Keratinocyte (primary cell): ENCODE results near the gene KLF1. TPM values are rescaled to one million over a fixed set of nuclear protein-coding genes. Genes with fewer than 3 reads are reported as not detected.

Experiments
- DNase-seq: peaks from one replicate; pipeline ENCODE4 v3.0.0-alpha.2; 2011; ENCODE audit warnings: low read depth, missing footprints, low spot score
- FAIRE-seq: peaks from 2 replicates; lab custom pipeline; 2011; peaks lifted over from hg19 to GRCh38; lab: Jason Lieb, UNC
- H2AFZ ChIP-seq: 2 replicates; pipeline ENCODE4 v1.6.0; 2012; ENCODE audit warnings: low read length, control low read depth, inconsistent platforms; ENCODE audit not compliant: control insufficient read depth
- H3K27ac ChIP-seq: 2 replicates; pipeline ENCODE4 v1.5.1; 2011; ENCODE audit warnings: low read length; ENCODE audit not compliant: control insufficient read depth, insufficient read depth
- H3K27me3 ChIP-seq: 3 replicates; pipeline ENCODE4 v1.6.0; 2011; ENCODE audit warnings: low read length; ENCODE audit not compliant: control insufficient read depth, insufficient read depth; ENCODE audit errors: extremely low read depth
- H3K36me3 ChIP-seq, 2 experiments: 2 replicates in 1 of 2; 3 replicates in 1 of 2; pipeline ENCODE4 v1.5.1; 2011; ENCODE audit warnings: low read length in 2 of 2, mild to moderate bottlenecking in 1 of 2; ENCODE audit not compliant: control insufficient read depth in 2 of 2, insufficient read depth in 2 of 2; ENCODE audit errors: extremely low read depth in 1 of 2
- H3K4me1 ChIP-seq: 3 replicates; pipeline ENCODE4 v1.5.1; 2011; ENCODE audit warnings: low read length; ENCODE audit not compliant: control insufficient read depth, insufficient read depth; ENCODE audit errors: extremely low read depth
- H3K4me2 ChIP-seq: 3 replicates; pipeline ENCODE4 v1.6.0; 2011; ENCODE audit warnings: low read depth, low read length; ENCODE audit not compliant: control insufficient read depth, insufficient read depth; ENCODE audit errors: extremely low read depth
- H3K4me3 ChIP-seq, 3 experiments: fragments of 200-600 bp in 1 of 3; sonication (generic) in 1 of 3; 2 replicates in 2 of 3; 3 replicates in 1 of 3; pipeline ENCODE4 v1.5.1; 2011 to 2016; ENCODE audit warnings: low read length in 3 of 3, mild to moderate bottlenecking in 3 of 3, control low read depth in 2 of 3, inconsistent platforms in 1 of 3, low read depth in 1 of 3, mixed read lengths in 1 of 3, mixed run types in 1 of 3, moderate library complexity in 1 of 3; ENCODE audit not compliant: control insufficient read depth in 2 of 3, insufficient read depth in 2 of 3; ENCODE audit errors: extremely low read depth in 1 of 3
- H3K79me2 ChIP-seq: 2 replicates; pipeline ENCODE4 v1.6.0; 2012; ENCODE audit warnings: low read length; ENCODE audit not compliant: control insufficient read depth, insufficient read depth
- H3K9ac ChIP-seq: 3 replicates; pipeline ENCODE4 v1.6.0; 2011; ENCODE audit warnings: low read length; ENCODE audit not compliant: control insufficient read depth, insufficient read depth; ENCODE audit errors: extremely low read depth
- H3K9me1 ChIP-seq: 3 replicates; pipeline ENCODE4 v1.6.0; 2011; ENCODE audit warnings: low read length; ENCODE audit not compliant: control insufficient read depth, insufficient read depth; ENCODE audit errors: extremely low read depth
- H3K9me3 ChIP-seq: 2 replicates; pipeline ENCODE4 v1.5.1; 2012; ENCODE audit warnings: low read depth, low read length; ENCODE audit not compliant: control insufficient read depth
- H4K20me1 ChIP-seq: 3 replicates; pipeline ENCODE4 v1.6.0; 2011; ENCODE audit warnings: low read length; ENCODE audit not compliant: control insufficient read depth, insufficient read depth; ENCODE audit errors: extremely low read depth
- EZH2 ChIP-seq: IDR thresholded peaks from one replicate; pipeline ENCODE4 v1.6.1; 2012; ENCODE audit warnings: inconsistent platforms, mild to moderate bottlenecking, low read length, moderate library complexity
- dilution Hi-C: fragments of 300-500 bp; cut with MboI; formaldehyde crosslinking; loops from one replicate; pipeline ENCODE4 v1.7.0; 2020; ENCODE audit warnings: low sequenced_read_pairs; ENCODE audit not compliant: extremely low pct_ligation_motif_present
- polyA plus RNA-seq, 5 experiments: library from polyadenylated mRNA; depleted of rRNA in 3 of 5; stranded (reverse) in 3 of 5; stranded (forward) in 1 of 5; unstranded in 1 of 5; fragments of >200 nt; gene quantifications; 1 replicate in 1 of 5; 2 replicates in 3 of 5; 3 replicates in 1 of 5; pipeline versions ENCODE4 v1.2.1 to v1.2.3, GENCODE V29; 2011 to 2012; ENCODE audit warnings: missing spikeins in 2 of 5, low read depth in 1 of 5, low replicate concordance in 1 of 5
- TF ChIP-seq, protein P1 (sequence below), 3 experiments: IDR thresholded peaks in 1 of 3; conservative IDR thresholded peaks in 1 of 3; optimal IDR thresholded peaks in 1 of 3; 2 replicates in 2 of 3; 3 replicates in 1 of 3; pipeline versions ENCODE3 to v1.5.1; 2011; ENCODE audit warnings: low read length in 3 of 3, mild to moderate bottlenecking in 3 of 3, moderate library complexity in 2 of 3, control low read depth in 1 of 3, inconsistent platforms in 1 of 3; ENCODE audit not compliant: insufficient read depth in 2 of 3; ENCODE audit errors: extremely low read depth in 1 of 3

The KLF1 gene
- polyA plus RNA-seq, 1 donor (not counting 4 experiments of a cell fraction or from before 2014, with no cell fraction given), result not detected

DNA sequence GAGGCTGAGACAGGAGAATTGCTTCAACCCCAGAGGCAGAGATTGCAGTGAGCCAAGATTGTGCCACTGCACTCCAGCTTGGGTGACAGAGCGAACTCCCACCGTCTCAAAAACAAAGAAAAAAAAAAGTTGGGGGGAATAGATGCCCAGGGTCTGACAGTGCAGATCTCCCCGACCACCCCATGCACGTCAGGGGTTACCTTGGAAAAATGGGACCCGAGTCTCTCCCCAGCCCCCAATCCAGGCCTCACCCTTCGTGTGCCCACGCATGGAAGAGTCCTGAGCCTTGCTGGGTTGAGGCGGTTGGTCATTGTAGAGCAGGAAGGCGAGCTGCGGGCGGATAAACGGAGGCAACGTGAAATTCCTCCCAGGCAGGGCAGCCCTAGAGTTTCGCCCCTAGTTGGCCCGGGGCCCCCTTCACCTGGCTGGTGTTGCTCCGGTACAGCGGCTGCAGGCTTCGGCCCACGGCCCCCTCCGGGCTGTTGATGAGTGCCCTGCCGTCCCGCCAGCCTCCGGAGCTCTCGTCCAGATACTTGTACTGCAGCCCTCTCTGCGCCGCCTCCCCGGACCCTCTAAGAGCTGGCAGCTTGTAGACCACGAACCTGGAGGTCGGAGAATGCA is 6.3 kb downstream of the KLF1 start:
- Histone ChIP-seq H3K27me3 (no peaks in the 10 kb centered on the region), H3K9me3 (peaks cover 10% of the 10 kb centered on the region), H3K4me2 (peak overlapping the region; percentile 83), H3K4me1 (peaks cover 6% of the 10 kb centered on the region), H3K79me2 (no peaks in the 10 kb centered on the region), H3K9ac (peak overlapping the region; percentile 90), H3K4me3 (peak overlapping the region; percentile 80 to 97 (median 89)), H3K9me1 (no peaks in the 10 kb centered on the region), H2AFZ (peak overlapping the region; percentile 92), H3K36me3 (peaks cover 4 to 5% of the 10 kb centered on the region in 2 experiments), H3K27ac (peak overlapping the region; percentile 82), H4K20me1 (no peaks in the 10 kb centered on the region)
- dilution Hi-C loops, result no loop called here
- DNase-seq, result no peak
- no peak for FAIRE-seq
- TF ChIP-seq, protein P1, sequence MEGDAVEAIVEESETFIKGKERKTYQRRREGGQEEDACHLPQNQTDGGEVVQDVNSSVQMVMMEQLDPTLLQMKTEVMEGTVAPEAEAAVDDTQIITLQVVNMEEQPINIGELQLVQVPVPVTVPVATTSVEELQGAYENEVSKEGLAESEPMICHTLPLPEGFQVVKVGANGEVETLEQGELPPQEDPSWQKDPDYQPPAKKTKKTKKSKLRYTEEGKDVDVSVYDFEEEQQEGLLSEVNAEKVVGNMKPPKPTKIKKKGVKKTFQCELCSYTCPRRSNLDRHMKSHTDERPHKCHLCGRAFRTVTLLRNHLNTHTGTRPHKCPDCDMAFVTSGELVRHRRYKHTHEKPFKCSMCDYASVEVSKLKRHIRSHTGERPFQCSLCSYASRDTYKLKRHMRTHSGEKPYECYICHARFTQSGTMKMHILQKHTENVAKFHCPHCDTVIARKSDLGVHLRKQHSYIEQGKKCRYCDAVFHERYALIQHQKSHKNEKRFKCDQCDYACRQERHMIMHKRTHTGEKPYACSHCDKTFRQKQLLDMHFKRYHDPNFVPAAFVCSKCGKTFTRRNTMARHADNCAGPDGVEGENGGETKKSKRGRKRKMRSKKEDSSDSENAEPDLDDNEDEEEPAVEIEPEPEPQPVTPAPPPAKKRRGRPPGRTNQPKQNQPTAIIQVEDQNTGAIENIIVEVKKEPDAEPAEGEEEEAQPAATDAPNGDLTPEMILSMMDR (optimal IDR thresholded peaks at IDR 0.05 in 1 of 3, IDR thresholded peaks at IDR 0.05 in 1 of 3, conservative IDR thresholded peaks at IDR 0.05 in 1 of 3; ENCODE audit: extremely low read depth in 1 of 3, insufficient read depth in 2 of 3, low read length in 3 of 3), result no peak
- TF ChIP-seq EZH2, result no peak

DNA sequence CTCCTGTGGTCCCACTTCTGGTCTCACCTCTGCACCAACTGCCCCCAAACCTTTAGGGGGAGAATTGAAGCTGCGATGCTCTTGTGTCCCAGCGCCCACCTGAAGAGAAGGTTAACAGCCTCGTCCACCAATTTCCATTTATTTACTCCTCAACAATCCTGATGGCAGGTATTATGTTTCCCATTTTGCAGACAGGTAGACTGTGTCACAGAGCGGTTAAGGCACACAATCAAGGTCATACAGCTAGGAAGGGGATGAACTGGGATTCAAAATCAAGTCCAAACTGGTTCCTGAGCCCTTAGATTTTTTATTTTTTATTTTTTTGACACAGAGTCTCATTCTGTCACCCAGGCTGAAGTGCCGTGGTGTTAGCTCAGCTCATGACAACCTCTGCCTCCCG is 11.9 kb downstream of the KLF1 start:
- no peak overlapping the region for H2AFZ ChIP-seq
- no peaks in the 10 kb centered on the region for H3K9me1 ChIP-seq
- H3K36me3 ChIP-seq, result peaks cover 4 to 5% of the 10 kb centered on the region in 2 experiments
- peaks cover 9% of the 10 kb centered on the region for H3K4me1 ChIP-seq
- dilution Hi-C loops, result no loop called here
- TF ChIP-seq, protein P1 (optimal IDR thresholded peaks at IDR 0.05 in 1 of 3, IDR thresholded peaks at IDR 0.05 in 1 of 3, conservative IDR thresholded peaks at IDR 0.05 in 1 of 3; ENCODE audit: extremely low read depth in 1 of 3, insufficient read depth in 2 of 3, low read length in 3 of 3), result no peak
- no peak for TF ChIP-seq EZH2
- no peak overlapping the region for H3K27ac ChIP-seq
- H3K9ac ChIP-seq, result no peak overlapping the region
- no peaks in the 10 kb centered on the region for H3K27me3 ChIP-seq
- no peak overlapping the region for H3K4me2 ChIP-seq
- no peak overlapping the region for H3K4me3 ChIP-seq
- no peaks in the 10 kb centered on the region for H3K79me2 ChIP-seq
- H4K20me1 ChIP-seq, result no peaks in the 10 kb centered on the region
- H3K9me3 ChIP-seq, result no peaks in the 10 kb centered on the region
- FAIRE-seq (no peak), DNase-seq (no peak)
